ENCODE results near the gene CCR9.

CCR9 gene

DNA sequence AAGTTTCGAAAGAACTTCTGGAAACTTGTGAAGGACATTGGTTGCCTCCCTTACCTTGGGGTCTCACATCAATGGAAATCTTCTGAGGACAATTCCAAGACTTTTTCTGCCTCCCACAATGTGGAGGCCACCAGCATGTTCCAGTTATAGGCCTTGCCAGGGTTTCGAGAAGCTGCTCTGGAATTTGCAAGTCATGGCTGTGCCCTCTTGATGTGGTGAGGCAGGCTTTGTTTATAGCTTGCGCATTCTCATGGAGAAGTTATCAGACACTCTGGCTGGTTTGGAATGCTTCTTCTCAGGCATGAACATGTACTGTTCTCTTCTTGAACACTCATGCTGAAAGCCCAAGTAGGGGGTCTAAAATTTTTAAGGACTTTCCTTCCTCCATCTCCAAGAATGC, 61.0 kb downstream of the CCR9 start:
- no peak overlapping the region for H3K4me3 ChIP-seq (ENCODE audit: low read depth, low read length)
- TF ChIP-seq, protein P1, sequence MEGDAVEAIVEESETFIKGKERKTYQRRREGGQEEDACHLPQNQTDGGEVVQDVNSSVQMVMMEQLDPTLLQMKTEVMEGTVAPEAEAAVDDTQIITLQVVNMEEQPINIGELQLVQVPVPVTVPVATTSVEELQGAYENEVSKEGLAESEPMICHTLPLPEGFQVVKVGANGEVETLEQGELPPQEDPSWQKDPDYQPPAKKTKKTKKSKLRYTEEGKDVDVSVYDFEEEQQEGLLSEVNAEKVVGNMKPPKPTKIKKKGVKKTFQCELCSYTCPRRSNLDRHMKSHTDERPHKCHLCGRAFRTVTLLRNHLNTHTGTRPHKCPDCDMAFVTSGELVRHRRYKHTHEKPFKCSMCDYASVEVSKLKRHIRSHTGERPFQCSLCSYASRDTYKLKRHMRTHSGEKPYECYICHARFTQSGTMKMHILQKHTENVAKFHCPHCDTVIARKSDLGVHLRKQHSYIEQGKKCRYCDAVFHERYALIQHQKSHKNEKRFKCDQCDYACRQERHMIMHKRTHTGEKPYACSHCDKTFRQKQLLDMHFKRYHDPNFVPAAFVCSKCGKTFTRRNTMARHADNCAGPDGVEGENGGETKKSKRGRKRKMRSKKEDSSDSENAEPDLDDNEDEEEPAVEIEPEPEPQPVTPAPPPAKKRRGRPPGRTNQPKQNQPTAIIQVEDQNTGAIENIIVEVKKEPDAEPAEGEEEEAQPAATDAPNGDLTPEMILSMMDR (IDR thresholded peaks at IDR 0.05; ENCODE audit: borderline replicate concordance, insufficient read depth, low read depth, low read length): no peak

DNA sequence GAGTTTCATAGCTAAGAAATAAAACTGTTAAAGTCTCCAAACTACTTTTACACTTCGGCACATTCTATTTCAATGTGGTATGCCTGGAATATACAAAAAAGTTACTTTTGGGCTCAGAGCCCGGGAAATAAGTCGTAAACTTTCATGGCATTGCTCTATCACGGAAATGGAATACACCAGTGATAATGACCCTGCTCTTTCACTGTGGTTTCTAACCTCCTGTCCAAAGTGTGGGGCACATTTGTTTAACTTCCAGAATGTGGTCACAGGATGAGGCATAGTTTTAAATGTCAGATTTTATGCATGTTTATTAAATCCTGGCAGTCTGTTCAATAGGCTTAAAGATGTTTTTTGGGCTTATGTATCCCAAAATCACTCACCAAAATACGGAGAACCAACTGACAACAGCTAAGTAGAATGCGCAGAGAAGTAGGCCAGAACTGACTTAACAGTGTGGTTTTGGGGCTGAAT, 62.0 kb downstream of the CCR9 start:
- no peak overlapping the region for H3K4me3 ChIP-seq (ENCODE audit: low read depth, low read length)
- TF ChIP-seq, protein P1 (IDR thresholded peaks at IDR 0.05; ENCODE audit: borderline replicate concordance, insufficient read depth, low read depth, low read length): no peak

DNA sequence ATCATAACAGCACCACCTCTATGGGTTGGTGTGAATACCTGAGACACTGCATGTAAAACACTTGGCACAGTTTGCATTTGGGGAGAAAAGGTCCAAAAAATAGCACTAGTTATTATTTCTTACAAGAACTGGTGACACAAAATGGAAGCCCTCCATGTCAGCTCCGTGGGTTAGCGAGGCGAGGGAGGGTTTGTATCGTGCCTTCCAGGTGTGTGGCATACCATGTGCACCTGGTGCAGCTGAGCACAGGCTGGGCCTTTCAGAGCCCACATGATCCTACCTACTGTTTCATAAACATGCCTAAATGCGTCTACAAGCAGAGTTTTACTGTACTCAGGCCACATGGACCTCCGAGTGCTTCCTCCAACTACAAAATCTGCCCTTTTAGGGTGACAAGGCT, 62.5 kb downstream of the CCR9 start:
- no peak overlapping the region for H3K4me3 ChIP-seq (ENCODE audit: low read depth, low read length)
- TF ChIP-seq, protein P1 (IDR thresholded peaks at IDR 0.05; ENCODE audit: borderline replicate concordance, insufficient read depth, low read depth, low read length): no peak

DNA sequence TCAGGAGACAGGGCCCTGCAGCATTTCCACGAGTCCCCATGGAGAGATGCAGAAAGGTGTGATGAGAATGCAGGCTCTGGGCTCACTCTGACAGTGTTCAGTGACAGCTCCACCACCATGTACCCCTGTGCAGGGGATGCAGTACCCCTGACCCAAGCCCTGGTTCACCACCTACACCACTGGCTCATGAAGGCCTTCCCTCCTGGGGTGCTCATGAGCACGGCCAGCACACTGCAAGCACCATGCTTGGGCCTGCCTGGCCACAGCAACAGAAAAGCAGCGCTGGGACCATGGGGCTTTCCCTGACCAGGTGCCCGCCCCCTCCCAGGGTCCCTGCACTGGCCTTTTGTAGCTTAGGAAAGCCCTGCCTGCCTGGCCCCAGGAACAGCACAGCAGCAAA, 63.1 kb downstream of the CCR9 start:
- TF ChIP-seq, protein P1 (IDR thresholded peaks at IDR 0.05; ENCODE audit: borderline replicate concordance, insufficient read depth, low read depth, low read length): no peak
- H3K4me3 ChIP-seq (ENCODE audit: low read depth, low read length): no peak overlapping the region

DNA sequence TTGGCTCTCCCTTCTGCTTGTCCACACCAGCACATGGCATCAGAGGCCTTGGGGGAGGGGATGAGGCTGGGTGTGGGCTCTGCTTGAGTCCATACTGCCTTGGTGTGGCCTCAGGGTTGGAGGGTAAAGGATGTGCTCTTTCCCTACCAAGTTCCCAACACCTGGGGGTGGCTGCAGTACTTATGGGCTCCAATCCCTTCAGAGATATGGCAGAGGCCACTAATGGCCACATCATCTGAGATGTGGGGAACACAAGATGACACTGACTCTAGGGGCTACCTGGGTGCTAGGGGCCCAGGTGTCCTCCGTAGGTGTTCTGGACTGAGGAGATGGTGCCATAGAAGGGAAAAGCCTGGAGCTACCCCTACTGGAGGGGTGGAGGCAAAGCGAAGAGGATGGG, 63.8 kb downstream of the CCR9 start:
- no peak overlapping the region for H3K4me3 ChIP-seq (ENCODE audit: low read depth, low read length)
- TF ChIP-seq, protein P1 (IDR thresholded peaks at IDR 0.05; ENCODE audit: borderline replicate concordance, insufficient read depth, low read depth, low read length): no peak

DNA sequence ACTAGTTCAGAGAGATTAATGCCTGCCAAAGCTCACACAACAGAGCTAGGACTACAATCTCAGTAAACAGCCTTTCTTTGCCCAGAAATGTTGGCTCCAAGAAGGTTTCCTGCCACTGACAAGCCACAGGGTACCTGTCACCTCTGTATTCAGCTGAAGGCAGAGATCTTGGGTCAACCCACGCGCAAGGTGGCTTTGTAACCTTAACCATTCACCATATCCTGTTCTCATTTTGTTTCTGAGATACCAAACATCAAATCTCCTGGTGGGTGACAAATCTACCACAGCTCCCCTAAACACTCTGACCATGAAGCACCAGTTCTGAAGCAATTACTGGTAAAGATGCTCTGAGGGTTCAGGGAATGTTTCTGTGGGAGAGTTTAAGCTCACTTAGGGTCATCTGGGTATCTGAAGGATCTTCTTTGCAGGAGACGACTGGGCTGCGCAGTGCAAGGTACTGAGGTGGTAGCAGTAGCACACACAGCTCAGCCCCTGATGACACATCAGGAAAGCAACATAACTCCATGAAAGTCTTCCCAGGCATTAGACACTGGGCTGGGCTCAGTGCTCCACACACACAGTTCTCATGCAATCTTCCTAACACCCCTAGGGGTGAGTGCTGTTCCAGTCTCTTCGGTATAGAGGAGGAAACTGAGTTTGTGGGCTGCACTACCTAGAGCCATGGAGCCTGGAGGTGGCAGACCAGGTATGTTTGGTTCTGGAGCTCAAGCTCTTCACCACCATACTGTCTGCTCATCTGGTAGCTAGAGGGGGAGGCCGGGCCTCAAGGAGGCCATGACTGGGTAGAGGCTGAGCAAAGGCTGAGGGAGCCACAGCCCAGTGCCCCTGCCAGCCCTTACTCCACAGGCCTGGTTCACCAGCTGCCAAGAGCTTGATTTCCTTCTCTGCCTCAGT, 64.6 kb downstream of the CCR9 start:
- TF ChIP-seq, protein P1 (IDR thresholded peaks at IDR 0.05; ENCODE audit: borderline replicate concordance, insufficient read depth, low read depth, low read length): no peak
- H3K4me3 ChIP-seq (ENCODE audit: low read depth, low read length): no peak overlapping the region

DNA sequence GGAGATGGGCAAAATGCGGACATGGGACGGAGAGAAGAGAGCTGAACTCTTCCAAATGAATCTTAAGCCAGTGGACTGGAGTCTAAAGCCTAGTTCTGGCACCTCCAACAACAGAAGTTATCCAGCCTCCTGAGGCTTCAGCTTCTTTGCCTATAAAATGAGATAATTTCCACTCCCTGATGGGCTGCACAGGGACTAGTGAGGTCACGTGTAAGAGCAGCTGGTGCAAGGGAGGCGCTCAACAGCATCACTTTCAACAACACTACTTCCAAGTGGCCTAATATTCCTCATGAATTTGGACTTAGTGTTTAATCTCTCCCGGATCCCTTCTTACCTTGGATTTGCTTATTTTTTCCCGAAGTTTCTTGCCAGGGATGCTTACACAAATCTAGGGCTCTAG, 65.6 kb downstream of the CCR9 start:
- TF ChIP-seq, protein P1 (IDR thresholded peaks at IDR 0.05; ENCODE audit: borderline replicate concordance, insufficient read depth, low read depth, low read length): no peak
- no peak overlapping the region for H3K4me3 ChIP-seq (ENCODE audit: low read depth, low read length)

Data from GM12875 (cell line).